Mesenchymal stem cell (in vitro differentiated cells and primary cell): ENCODE data around the gene IKBKE.

Source experiments
- DNase-seq: peaks from one replicate; pipeline ENCODE4 v3.0.0-alpha.2; 2013
- H2AFZ ChIP-seq: one replicate; pipeline ENCODE4 v1.6.1; 2013; ENCODE audit warnings: low read depth, mild to moderate bottlenecking, control low read depth, inconsistent platforms, low read length, moderate library complexity
- H2AK5ac ChIP-seq: 2 replicates; pipeline ENCODE4 v1.6.1; 2013; ENCODE audit warnings: low read length, moderate library complexity, mild to moderate bottlenecking, inconsistent platforms; ENCODE audit not compliant: severe bottlenecking
- H2BK120ac ChIP-seq: one replicate; pipeline ENCODE4 v1.6.1; 2013; ENCODE audit warnings: low read depth, mild to moderate bottlenecking, inconsistent platforms, low read length, moderate library complexity
- H2BK12ac ChIP-seq, 2 experiments: one replicate each; pipeline ENCODE4 v1.6.1; 2013; ENCODE audit warnings: inconsistent platforms in 2 of 2, low read length in 2 of 2, mild to moderate bottlenecking in 2 of 2, moderate library complexity in 2 of 2, control low read depth in 1 of 2
- H2BK15ac ChIP-seq: one replicate; pipeline ENCODE4 v1.6.1; 2013; ENCODE audit warnings: mild to moderate bottlenecking, low read depth, inconsistent platforms; ENCODE audit not compliant: poor library complexity, severe bottlenecking
- H2BK5ac ChIP-seq: 2 replicates; pipeline ENCODE4 v1.6.1; 2013; ENCODE audit warnings: low read depth, mild to moderate bottlenecking, low read length, control low read depth, inconsistent platforms; ENCODE audit not compliant: poor library complexity, severe bottlenecking
- H3K14ac ChIP-seq, 2 experiments: one replicate each; pipeline ENCODE4 v1.6.1; 2013; ENCODE audit warnings: inconsistent platforms in 2 of 2, low read length in 2 of 2, control low read depth in 1 of 2, mild to moderate bottlenecking in 1 of 2, moderate library complexity in 1 of 2
- H3K18ac ChIP-seq, 2 experiments: one replicate each; pipeline ENCODE4 v1.6.1; 2013; ENCODE audit warnings: inconsistent platforms in 2 of 2, low read length in 2 of 2, control low read depth in 1 of 2, low read depth in 1 of 2, mild to moderate bottlenecking in 1 of 2
- H3K23ac ChIP-seq, 2 experiments: one replicate each; pipeline ENCODE4 v1.6.1; 2013; ENCODE audit warnings: inconsistent platforms in 2 of 2, low read length in 2 of 2, mild to moderate bottlenecking in 2 of 2, moderate library complexity in 2 of 2, control low read depth in 1 of 2
- H3K27ac ChIP-seq: 2 replicates; pipeline ENCODE4 v1.5.1; 2013; ENCODE audit warnings: mild to moderate bottlenecking, moderate library complexity, low read length, control low read depth, inconsistent platforms; ENCODE audit not compliant: poor library complexity, severe bottlenecking
- H3K27me3 ChIP-seq, 2 experiments: 2 replicates each; pipeline versions ENCODE4 v1.6.1 to v1.7.0; 2013; ENCODE audit warnings: low read length in 2 of 2, mild to moderate bottlenecking in 2 of 2, moderate library complexity in 2 of 2, control low read depth in 1 of 2, inconsistent platforms in 1 of 2; ENCODE audit not compliant: control insufficient read depth in 1 of 2, insufficient read depth in 1 of 2
- H3K36me3 ChIP-seq, 2 experiments: 2 replicates each; pipeline versions ENCODE4 v1.6.1 to v1.7.0; 2013; ENCODE audit warnings: low read length in 2 of 2, control low read depth in 1 of 2, inconsistent platforms in 1 of 2, low read depth in 1 of 2, mild to moderate bottlenecking in 1 of 2; ENCODE audit not compliant: insufficient read depth in 2 of 2, control insufficient read depth in 1 of 2
- H3K4ac ChIP-seq, 2 experiments: one replicate each; pipeline ENCODE4 v1.6.1; 2013; ENCODE audit warnings: inconsistent platforms in 2 of 2, low read length in 2 of 2, mild to moderate bottlenecking in 2 of 2, moderate library complexity in 2 of 2, control low read depth in 1 of 2, low read depth in 1 of 2
- H3K4me1 ChIP-seq: 2 replicates; pipeline ENCODE4 v1.6.1; 2013; ENCODE audit warnings: low read depth, low read length, control low read depth; ENCODE audit not compliant: control insufficient read depth, insufficient read depth
- H3K4me2 ChIP-seq: 2 replicates; pipeline ENCODE4 v1.6.1; 2013; ENCODE audit warnings: low read length, mild to moderate bottlenecking, inconsistent platforms; ENCODE audit not compliant: poor library complexity, severe bottlenecking
- H3K4me3 ChIP-seq, 2 experiments: 2 replicates each; pipeline versions ENCODE4 v1.5.1 to v1.7.0; 2013; ENCODE audit warnings: low read length in 2 of 2, mild to moderate bottlenecking in 2 of 2, control low read depth in 1 of 2, low read depth in 1 of 2; ENCODE audit not compliant: insufficient read depth in 1 of 2
- H3K79me1 ChIP-seq: replicated peaks from 2 replicates; pipeline ENCODE4 v1.6.1; 2013; ENCODE audit warnings: mild to moderate bottlenecking, control low read depth, low read length, inconsistent platforms; ENCODE audit not compliant: poor library complexity, severe bottlenecking
- H3K9ac ChIP-seq: 2 replicates; pipeline ENCODE4 v1.7.0; 2013; ENCODE audit warnings: mild to moderate bottlenecking, low read length, moderate library complexity
- H3K9me3 ChIP-seq: 2 replicates; pipeline ENCODE4 v1.7.0; 2013; ENCODE audit warnings: mild to moderate bottlenecking, low read length; ENCODE audit not compliant: control insufficient read depth
- H4K8ac ChIP-seq: one replicate; pipeline ENCODE4 v1.6.1; 2013; ENCODE audit warnings: inconsistent platforms, mild to moderate bottlenecking, low read length, moderate library complexity
- H4K91ac ChIP-seq: one replicate; pipeline ENCODE4 v1.6.1; 2013; ENCODE audit warnings: mild to moderate bottlenecking, low read length, inconsistent platforms
- WGBS: methylation state at CpG from one replicate; pipeline ENCODE4 v1.1.7; 2013; ENCODE audit warnings: mixed read lengths; 5-methylcytosine and 5-hydroxymethylcytosine counted together

IKBKE gene

DNA sequence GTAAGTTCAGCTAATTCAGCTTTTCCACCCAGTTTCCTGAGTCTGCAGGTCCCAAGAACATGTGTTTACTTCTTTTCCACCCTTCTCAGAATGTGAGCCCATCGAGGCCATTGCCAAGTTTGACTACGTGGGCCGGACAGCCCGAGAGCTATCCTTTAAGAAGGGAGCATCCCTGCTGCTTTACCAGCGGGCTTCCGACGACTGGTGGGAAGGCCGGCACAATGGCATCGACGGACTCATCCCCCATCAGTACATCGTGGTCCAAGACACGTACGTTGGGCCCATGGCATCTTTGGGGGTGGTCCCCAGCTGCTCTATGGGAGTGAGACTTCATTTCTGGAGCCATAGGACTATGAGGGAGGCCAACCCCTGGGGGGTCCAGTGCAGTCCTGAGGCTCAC is 17.2 kb upstream of the IKBKE start:
- Histone ChIP-seq H2BK120ac (no peak overlapping the region), H2BK5ac (no peak overlapping the region), H3K23ac (no peak overlapping the region), H3K27ac (no peak overlapping the region), H3K9me3 (no peaks in the 10 kb centered on the region), H3K4me2 (no peak overlapping the region), H3K4ac (no peak overlapping the region), H3K9ac (no peak overlapping the region), H2BK15ac (no peak overlapping the region), H2BK12ac (no peak overlapping the region), H4K91ac (no peak overlapping the region), H3K79me1 (peaks cover 3% of the 10 kb centered on the region), H4K8ac (no peak overlapping the region), H2AFZ (no peak overlapping the region), H2AK5ac (no peak overlapping the region), H3K27me3 (no peaks in the 10 kb centered on the region), H3K36me3 (peaks cover 48 to 81% of the 10 kb centered on the region in 2 experiments), H3K14ac (no peak overlapping the region), H3K18ac (no peak overlapping the region), H3K4me1 (peaks cover 6% of the 10 kb centered on the region), H3K4me3 (no peak overlapping the region)
- DNase-seq: no peak
- 99% methylated on average over 13 of the region's 13 CpGs for WGBS

DNA sequence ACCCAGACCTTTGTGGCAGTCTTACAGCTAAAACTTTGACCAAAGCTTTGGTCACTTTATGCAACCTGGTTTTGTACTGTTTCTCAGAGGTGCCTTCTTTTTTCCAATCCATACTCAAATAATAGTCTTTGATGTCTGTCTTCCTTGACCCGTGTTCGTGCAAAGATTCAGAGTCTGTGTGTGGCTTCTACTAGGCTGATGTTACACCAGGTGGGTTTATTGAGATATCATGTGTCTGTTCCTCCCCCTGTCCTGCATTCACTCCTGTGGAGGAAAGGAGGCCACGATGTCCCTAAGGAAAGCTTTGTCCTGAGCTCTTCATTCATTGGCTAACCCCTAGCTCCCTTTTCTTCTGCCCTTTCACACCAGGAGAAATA is 15.0 kb upstream of the IKBKE start:
- no peak for DNase-seq
- H3K4me3 ChIP-seq: no peak overlapping the region
- H3K4me2 ChIP-seq: no peak overlapping the region
- no peaks in the 10 kb centered on the region for H3K27me3 ChIP-seq
- H3K9ac ChIP-seq: no peak overlapping the region
- no peak overlapping the region for H2BK15ac ChIP-seq
- no peak overlapping the region for H4K8ac ChIP-seq
- H2BK120ac ChIP-seq: no peak overlapping the region
- no peak overlapping the region for H3K14ac ChIP-seq
- 90% methylated on average over 3 of the region's 3 CpGs for WGBS
- H2BK5ac ChIP-seq: no peak overlapping the region
- no peak overlapping the region for H3K27ac ChIP-seq
- H3K4ac ChIP-seq: no peak overlapping the region
- H3K9me3 ChIP-seq: no peaks in the 10 kb centered on the region
- H2BK12ac ChIP-seq: no peak overlapping the region
- peaks cover 6% of the 10 kb centered on the region for H3K4me1 ChIP-seq
- no peak overlapping the region for H4K91ac ChIP-seq
- no peak overlapping the region for H3K23ac ChIP-seq
- H3K36me3 ChIP-seq: peaks cover 56 to 83% of the 10 kb centered on the region in 2 experiments
- H3K18ac ChIP-seq: no peak overlapping the region
- peaks cover 3% of the 10 kb centered on the region for H3K79me1 ChIP-seq
- no peak overlapping the region for H2AFZ ChIP-seq
- no peak overlapping the region for H2AK5ac ChIP-seq

DNA sequence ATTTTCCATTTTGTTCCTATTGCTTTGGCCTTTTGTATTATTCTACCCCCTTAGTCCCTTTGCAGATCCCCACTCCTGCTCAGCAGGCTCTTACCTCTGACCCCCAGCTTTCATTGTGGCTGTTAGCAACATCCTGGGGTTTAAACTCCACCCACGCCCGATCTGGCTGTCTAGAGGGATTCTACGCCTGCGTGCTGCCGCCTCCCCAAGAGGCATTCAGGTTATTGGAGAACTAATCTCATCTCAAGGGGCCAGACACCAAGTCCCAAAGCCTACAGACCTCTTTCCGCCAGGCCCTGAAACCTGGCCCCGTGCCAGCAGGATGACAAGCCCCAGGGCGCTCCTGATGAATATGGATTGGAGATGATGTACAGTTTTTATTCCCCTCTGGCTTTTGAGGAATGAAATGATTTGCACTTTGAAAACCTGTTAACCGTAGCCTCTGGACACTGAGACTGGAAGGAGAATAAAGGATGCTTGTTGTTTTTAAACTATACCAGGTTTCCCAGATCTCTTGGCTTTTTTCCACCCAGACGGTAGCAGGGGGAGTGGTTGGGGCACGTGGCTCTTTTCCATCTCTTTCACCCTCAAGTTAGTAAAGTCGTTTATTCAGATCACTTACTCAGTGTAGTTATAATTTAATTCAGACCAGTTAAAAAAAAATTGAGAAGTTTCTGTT is 14.5 kb upstream of the IKBKE start:
- H3K4me2 ChIP-seq: no peak overlapping the region
- no peak overlapping the region for H2BK15ac ChIP-seq
- H2BK120ac ChIP-seq: no peak overlapping the region
- H2AK5ac ChIP-seq: no peak overlapping the region
- H3K4ac ChIP-seq: no peak overlapping the region
- no peaks in the 10 kb centered on the region for H3K9me3 ChIP-seq
- no peak overlapping the region for H4K91ac ChIP-seq
- no peak overlapping the region for H2BK5ac ChIP-seq
- no peak for DNase-seq
- peaks cover 6% of the 10 kb centered on the region for H3K4me1 ChIP-seq
- H3K27me3 ChIP-seq: no peaks in the 10 kb centered on the region
- H3K9ac ChIP-seq: no peak overlapping the region
- H3K23ac ChIP-seq: no peak overlapping the region
- H3K27ac ChIP-seq: no peak overlapping the region
- whole genome bisulfite sequencing: 86% methylated on average over 9 of the region's 12 CpGs
- peaks cover 3% of the 10 kb centered on the region for H3K79me1 ChIP-seq
- H2BK12ac ChIP-seq: no peak overlapping the region
- H4K8ac ChIP-seq: no peak overlapping the region
- H3K14ac ChIP-seq: no peak overlapping the region
- H2AFZ ChIP-seq: no peak overlapping the region
- no peak overlapping the region for H3K4me3 ChIP-seq
- no peak overlapping the region for H3K18ac ChIP-seq
- peaks cover 52 to 79% of the 10 kb centered on the region in 2 experiments for H3K36me3 ChIP-seq

DNA sequence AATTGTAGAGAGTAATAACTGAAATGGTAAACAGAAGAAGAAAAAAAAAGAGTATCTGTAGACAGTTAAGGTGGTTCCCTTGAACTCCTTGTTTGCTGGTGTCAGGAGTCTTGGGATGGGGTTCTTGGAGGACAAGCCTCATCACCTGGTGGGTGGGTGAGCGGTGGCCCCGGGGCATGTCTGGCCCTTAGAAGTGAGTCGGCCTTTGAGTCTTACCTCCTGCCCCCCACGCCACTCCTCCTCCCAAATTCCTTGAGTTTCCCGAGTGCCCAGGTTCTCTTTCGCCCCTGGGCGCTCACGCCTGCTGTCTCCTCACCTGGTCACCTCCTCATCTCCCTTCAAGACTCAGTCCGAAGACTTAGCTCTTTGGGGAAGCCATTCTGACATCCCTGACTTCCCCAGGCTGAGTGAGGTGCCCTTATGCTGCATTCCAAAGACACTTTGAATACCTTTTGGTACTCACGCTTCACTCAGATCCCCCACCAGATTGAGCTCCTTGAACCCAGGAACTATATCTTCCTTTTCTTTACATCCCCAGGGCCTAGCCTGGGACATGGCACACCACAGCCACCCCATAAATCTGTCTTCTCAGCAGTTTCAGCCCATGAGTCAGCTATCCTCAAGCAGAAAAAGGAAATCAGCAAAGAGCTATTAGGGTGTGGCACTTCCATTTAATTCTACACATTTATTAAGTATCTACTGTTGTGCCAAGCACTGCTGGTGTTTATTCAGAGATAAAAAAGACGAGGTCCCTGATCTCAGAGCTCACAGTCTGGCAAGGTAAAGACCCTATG is 13.5 kb upstream of the IKBKE start:
- H2AFZ ChIP-seq: no peak overlapping the region
- H2BK120ac ChIP-seq: no peak overlapping the region
- no peaks in the 10 kb centered on the region for H3K27me3 ChIP-seq
- no peak overlapping the region for H3K23ac ChIP-seq
- no peak overlapping the region for H4K91ac ChIP-seq
- no peak overlapping the region for H2BK5ac ChIP-seq
- H3K9ac ChIP-seq: peak overlapping the region; percentile 56
- peaks cover 55 to 79% of the 10 kb centered on the region in 2 experiments for H3K36me3 ChIP-seq
- H3K4me3 ChIP-seq: peak overlapping the region in 1 of 2 experiments; percentile 20
- H3K18ac ChIP-seq: peak overlapping the region in 1 of 2 experiments; percentile 64
- DNase-seq: peak; percentile 41
- no peak overlapping the region for H2BK15ac ChIP-seq
- WGBS: 78% methylated on average over 10 of the region's 11 CpGs
- H3K27ac ChIP-seq: no peak overlapping the region
- no peak overlapping the region for H2AK5ac ChIP-seq
- H3K79me1 ChIP-seq: peaks cover 3% of the 10 kb centered on the region
- H3K4ac ChIP-seq: no peak overlapping the region
- no peak overlapping the region for H3K4me2 ChIP-seq
- no peak overlapping the region for H4K8ac ChIP-seq
- H3K9me3 ChIP-seq: no peaks in the 10 kb centered on the region
- H3K4me1 ChIP-seq: peaks cover 6% of the 10 kb centered on the region
- no peak overlapping the region for H3K14ac ChIP-seq
- peak overlapping the region; percentile 1 to 79 for H2BK12ac ChIP-seq
